CD4-positive, CD25-positive, alpha-beta regulatory T cell (primary cell): Measurements from ENCODE around the gene PSMG4. TPM values are rescaled to one million over a fixed set of nuclear protein-coding genes. Genes with fewer than 3 reads are reported as not detected.
A peak's percentile ranks its signal among the peaks of the same experiment; 100 is the strongest.

ENCODE experiments used
- ATAC-seq, 2 donors: fragments of 150-1000 bp; cut with Tn5 transposase; one replicate each; pipeline ENCODE4 v1.10.0; 2021; ENCODE audit warnings: low read depth in 2 of 2, moderate number of reproducible peaks in 2 of 2, moderate library complexity in 1 of 2
- DNase-seq, 3 donors: peaks; one replicate each; pipeline versions ENCODE4 v3.0.0 to v3.0.0-alpha.2; 2012 to 2022; ENCODE audit warnings: mixed read lengths in 1 of 3
- H3K27ac ChIP-seq: one replicate; pipeline ENCODE4 v1.7.0; 2013; ENCODE audit warnings: mild to moderate bottlenecking, low read length; ENCODE audit not compliant: insufficient read depth, poor library complexity, severe bottlenecking
- H3K27me3 ChIP-seq: one replicate; pipeline ENCODE4 v1.7.0; 2013; ENCODE audit warnings: low read length; ENCODE audit not compliant: control insufficient read depth, insufficient read depth
- H3K36me3 ChIP-seq: one replicate; pipeline ENCODE4 v1.7.0; 2013; ENCODE audit warnings: mild to moderate bottlenecking, low read length, moderate library complexity; ENCODE audit not compliant: control insufficient read depth, insufficient read depth
- H3K4me1 ChIP-seq: 2 replicates; pipeline ENCODE4 v1.7.0; 2013; ENCODE audit warnings: mild to moderate bottlenecking, low read length; ENCODE audit not compliant: insufficient read depth, control insufficient read depth, poor library complexity, severe bottlenecking
- H3K4me3 ChIP-seq: one replicate; pipeline ENCODE4 v1.7.0; 2013; ENCODE audit warnings: low read depth, mild to moderate bottlenecking, low read length, moderate library complexity
- H3K9me3 ChIP-seq, 2 experiments: 1 replicate in 1 of 2; 2 replicates in 1 of 2; pipeline ENCODE4 v1.7.0; 2013; ENCODE audit warnings: low read length in 2 of 2, mild to moderate bottlenecking in 1 of 2, moderate library complexity in 1 of 2; ENCODE audit not compliant: control insufficient read depth in 2 of 2
- H3K27ac Mint-ChIP-seq, 3 donors: one replicate each; pipeline ENCODE4 v1.8.0; 2020 to 2022; ENCODE audit warnings: mild to moderate bottlenecking in 3 of 3, mixed read lengths in 3 of 3, moderate library complexity in 2 of 3
- H3K27me3 Mint-ChIP-seq: one replicate; pipeline ENCODE4 v1.8.0; 2022; ENCODE audit warnings: mild to moderate bottlenecking, mixed read lengths
- H3K36me3 Mint-ChIP-seq: one replicate; pipeline ENCODE4 v1.8.0; 2020; ENCODE audit warnings: mixed read lengths
- H3K4me1 Mint-ChIP-seq, 4 donors: one replicate each; pipeline ENCODE4 v1.8.0; 2020 to 2022; ENCODE audit warnings: mixed read lengths in 4 of 4, mild to moderate bottlenecking in 1 of 4
- H3K4me3 Mint-ChIP-seq, 4 donors: one replicate each; pipeline ENCODE4 v1.8.0; 2020 to 2022; ENCODE audit warnings: mild to moderate bottlenecking in 4 of 4, mixed read lengths in 4 of 4, moderate library complexity in 3 of 4
- H3K9me3 Mint-ChIP-seq, 7 donors: one replicate each; pipeline ENCODE4 v1.8.0; 2020 to 2022; ENCODE audit warnings: mixed read lengths in 7 of 7, mild to moderate bottlenecking in 3 of 7, moderate library complexity in 2 of 7
- polyA plus RNA-seq, 4 donors: library from polyadenylated mRNA; unstranded; fragments of 300-500 nt; fragmentation: Illumina TruSeq; gene quantifications; one replicate each; pipeline ENCODE4 v1.2.3, GENCODE V29; 2021
- total RNA-seq: library from RNA; stranded (reverse); gene quantifications from one replicate; pipeline ENCODE4 v1.2.3, GENCODE V29; 2022

PSMG4 gene
- 18.0 TPM for total RNA-seq
- polyA plus RNA-seq, result 10 to 100 TPM; 45.2 to 56.8 (median 52.7) TPM

GRCh38 chr6:3258720-3259490, at the start of gene PSMG4:
Gene PSMG4 (plus strand): TSS chr6:3258947. CDS start chr6:3259023, 76 bp downstream.
- H3K36me3 ChIP-seq, result peaks cover 6% of the 10 kb centered on the region
- H3K9me3 Mint-ChIP-seq, result peaks cover 0 to 3% (median 0%) of the 10 kb centered on the region in 7 donors

GRCh38 chr6:3209114-3210023, 49.4 kb upstream of the PSMG4 start:
- Histone ChIP-seq H3K27ac (no peak overlapping the region), H3K27me3 (no peaks in the 10 kb centered on the region), H3K9me3 (no peaks in the 10 kb centered on the region), H3K36me3 (no peaks in the 10 kb centered on the region), H3K4me1 (peaks cover 11% of the 10 kb centered on the region), H3K4me3 (peak overlapping the region; percentile 57)
- ATAC-seq (peak; percentile 52 to 80), DNase-seq (peak in 1 of 3 donors; percentile 46)
- no peaks in the 10 kb centered on the region for H3K36me3 Mint-ChIP-seq
- H3K9me3 Mint-ChIP-seq, result peaks cover 0 to 4% (median 0%) of the 10 kb centered on the region in 7 donors
- H3K4me3 Mint-ChIP-seq, result peak overlapping the region in 3 of 4 donors; percentile 33 to 70 (median 67)
- peak overlapping the region in 2 of 3 donors; percentile 3 to 59 for H3K27ac Mint-ChIP-seq
- H3K4me1 Mint-ChIP-seq, result peaks cover 3 to 16% (median 10%) of the 10 kb centered on the region in 4 donors
- H3K27me3 Mint-ChIP-seq, result peaks cover 9% of the 10 kb centered on the region

More at GRCh38 chr6:3258720-3259490, at the start of gene PSMG4:
- Histone ChIP-seq H3K27ac (peak within 1 kb of the TSS; percentile 71), H3K4me1 (peaks cover 40% of the 10 kb centered on the region), H3K27me3 (no peaks in the 10 kb centered on the region), H3K4me3 (peak within 1 kb of the TSS; percentile 87), H3K9me3 (no peaks in the 10 kb centered on the region)
- ATAC-seq (peak; percentile 88 to 89), DNase-seq (peak; percentile 88 to 89 (median 88))
- peaks cover 5 to 44% (median 33%) of the 10 kb centered on the region in 4 donors for H3K4me1 Mint-ChIP-seq
- peaks cover 11% of the 10 kb centered on the region for H3K27me3 Mint-ChIP-seq
- H3K4me3 Mint-ChIP-seq, result peak within 1 kb of the TSS; percentile 90 to 97 (median 96)
- H3K36me3 Mint-ChIP-seq, result peaks cover 4% of the 10 kb centered on the region
- H3K27ac Mint-ChIP-seq, result peak within 1 kb of the TSS; percentile 93 to 97 (median 94)

GRCh38 chr6:3210024-3210610, 48.6 kb upstream of the PSMG4 start:
- Mint-ChIP-seq H3K27ac (peak overlapping the region in 1 of 3 donors; percentile 3), H3K36me3 (no peaks in the 10 kb centered on the region), H3K4me3 (no peak overlapping the region), H3K27me3 (peaks cover 17% of the 10 kb centered on the region), H3K4me1 (peaks cover 3 to 16% (median 10%) of the 10 kb centered on the region in 4 donors), H3K9me3 (no peaks in the 10 kb centered on the region)
- Histone ChIP-seq H3K4me1 (peaks cover 11% of the 10 kb centered on the region), H3K36me3 (no peaks in the 10 kb centered on the region), H3K4me3 (no peak overlapping the region), H3K27me3 (no peaks in the 10 kb centered on the region), H3K27ac (no peak overlapping the region), H3K9me3 (no peaks in the 10 kb centered on the region)
- ATAC-seq (no peak), DNase-seq (no peak)

GRCh38 chr6:3211681-3212080, 47.1 kb upstream of the PSMG4 start:
- H3K9me3 ChIP-seq, result no peaks in the 10 kb centered on the region
- no peak for DNase-seq
- peaks cover 28% of the 10 kb centered on the region for H3K27me3 Mint-ChIP-seq

GRCh38 chr6:3212261-3212660, 46.5 kb upstream of the PSMG4 start:
- ATAC-seq (no peak), DNase-seq (no peak)
- H3K4me1 ChIP-seq, result peaks cover 11% of the 10 kb centered on the region
- peaks cover 34% of the 10 kb centered on the region for H3K27me3 Mint-ChIP-seq
- H3K27me3 ChIP-seq, result no peaks in the 10 kb centered on the region
- peaks cover 3 to 16% (median 10%) of the 10 kb centered on the region in 4 donors for H3K4me1 Mint-ChIP-seq
- H3K36me3 Mint-ChIP-seq, result no peaks in the 10 kb centered on the region
- H3K9me3 ChIP-seq, result no peaks in the 10 kb centered on the region
- H3K27ac Mint-ChIP-seq, result no peak overlapping the region
- H3K36me3 ChIP-seq, result no peaks in the 10 kb centered on the region
- H3K4me3 Mint-ChIP-seq, result no peak overlapping the region
- no peaks in the 10 kb centered on the region for H3K9me3 Mint-ChIP-seq
- H3K27ac ChIP-seq, result no peak overlapping the region
- H3K4me3 ChIP-seq, result no peak overlapping the region

More at GRCh38 chr6:3211681-3212080, 47.1 kb upstream of the PSMG4 start:
- no peaks in the 10 kb centered on the region for H3K36me3 Mint-ChIP-seq
- H3K9me3 Mint-ChIP-seq, result no peaks in the 10 kb centered on the region
- peaks cover 11% of the 10 kb centered on the region for H3K4me1 ChIP-seq
- peaks cover 3 to 16% (median 10%) of the 10 kb centered on the region in 4 donors for H3K4me1 Mint-ChIP-seq
- H3K27ac ChIP-seq, result no peak overlapping the region
- no peaks in the 10 kb centered on the region for H3K27me3 ChIP-seq
- H3K36me3 ChIP-seq, result no peaks in the 10 kb centered on the region
- H3K4me3 Mint-ChIP-seq, result no peak overlapping the region
- no peak overlapping the region for H3K27ac Mint-ChIP-seq
- H3K4me3 ChIP-seq, result no peak overlapping the region
- no peak for ATAC-seq

- no peak for ATAC-seq
- Histone ChIP-seq H3K9me3 (no peaks in the 10 kb centered on the region), H3K4me3 (no peak overlapping the region), H3K27me3 (peaks cover 9% of the 10 kb centered on the region), H3K4me1 (peaks cover 11% of the 10 kb centered on the region), H3K36me3 (no peaks in the 10 kb centered on the region), H3K27ac (no peak overlapping the region)
- no peak for DNase-seq
- no peaks in the 10 kb centered on the region for H3K9me3 Mint-ChIP-seq
- H3K27ac Mint-ChIP-seq, result no peak overlapping the region
- no peak overlapping the region for H3K4me3 Mint-ChIP-seq
- H3K36me3 Mint-ChIP-seq, result no peaks in the 10 kb centered on the region
- H3K4me1 Mint-ChIP-seq, result peaks cover 3 to 16% (median 10%) of the 10 kb centered on the region in 4 donors
- peaks cover 44% of the 10 kb centered on the region for H3K27me3 Mint-ChIP-seq
These were observed 45.4 kb upstream of the PSMG4 start for GRCh38 chr6:3213334-3213695.

GRCh38 chr6:3214898-3215297, 43.8 kb upstream of the PSMG4 start:
- no peaks in the 10 kb centered on the region for H3K9me3 Mint-ChIP-seq
- H3K4me1 Mint-ChIP-seq, result no peaks in the 10 kb centered on the region
- H3K27ac Mint-ChIP-seq, result no peak overlapping the region
- no peak for ATAC-seq
- H3K4me3 Mint-ChIP-seq, result no peak overlapping the region
- Histone ChIP-seq H3K27me3 (peaks cover 19% of the 10 kb centered on the region), H3K9me3 (no peaks in the 10 kb centered on the region), H3K36me3 (no peaks in the 10 kb centered on the region), H3K4me1 (no peaks in the 10 kb centered on the region), H3K27ac (no peak overlapping the region), H3K4me3 (no peak overlapping the region)
- no peak for DNase-seq
- peaks cover 47% of the 10 kb centered on the region for H3K27me3 Mint-ChIP-seq
- H3K36me3 Mint-ChIP-seq, result no peaks in the 10 kb centered on the region
